Measurements from ENCODE around the gene AGRN. TPM values are rescaled to one million over a fixed set of nuclear protein-coding genes. Genes with fewer than 3 reads are reported as not detected.
"Not testable (repeated sequence)": the region's sequence is repeated elsewhere in the genome, so short reads cannot be mapped to it uniquely, and the experiment has no call there.

Gene AGRN
- total RNA-seq, 1 experiment from 2014 or later: 894 TPM

DNA sequence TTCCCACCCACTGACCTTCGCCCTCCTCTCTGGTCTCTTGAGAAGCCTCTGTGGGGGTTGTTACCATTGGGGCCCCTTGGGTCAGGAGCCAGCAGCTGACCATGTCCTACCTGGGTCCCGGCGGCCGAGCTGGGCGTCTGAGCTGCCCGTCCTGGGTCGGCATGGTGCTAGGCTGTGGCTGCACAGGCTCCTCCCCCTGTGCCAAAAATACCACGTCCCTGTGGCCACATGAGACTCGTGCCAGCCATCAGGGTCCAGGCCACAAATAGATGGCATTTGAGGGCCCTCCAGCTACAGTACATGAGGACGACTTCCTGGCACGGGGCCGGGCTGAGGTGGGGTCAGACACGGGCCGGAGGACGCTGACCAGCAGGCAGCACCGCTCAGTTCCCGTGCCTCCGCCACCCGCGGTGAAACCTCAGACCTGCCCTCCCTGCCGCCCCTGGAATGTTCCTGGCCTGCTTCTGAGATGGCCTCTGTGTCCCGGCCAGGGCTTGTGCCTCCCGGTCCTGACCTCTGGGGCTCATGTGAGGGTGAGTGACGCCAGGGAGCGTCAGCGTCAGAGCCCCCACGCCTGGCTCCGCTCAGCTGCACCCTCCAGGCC is 37.9 kb upstream of the AGRN start, which contains the start of gene PERM1:
PERM1 (minus strand) TSS at position 139 of the 604 bp plus-strand sequence. CDS start 1,064 bp downstream, outside the sequence.
- DNase-seq (ENCODE audit: low spot score): no peak

DNA sequence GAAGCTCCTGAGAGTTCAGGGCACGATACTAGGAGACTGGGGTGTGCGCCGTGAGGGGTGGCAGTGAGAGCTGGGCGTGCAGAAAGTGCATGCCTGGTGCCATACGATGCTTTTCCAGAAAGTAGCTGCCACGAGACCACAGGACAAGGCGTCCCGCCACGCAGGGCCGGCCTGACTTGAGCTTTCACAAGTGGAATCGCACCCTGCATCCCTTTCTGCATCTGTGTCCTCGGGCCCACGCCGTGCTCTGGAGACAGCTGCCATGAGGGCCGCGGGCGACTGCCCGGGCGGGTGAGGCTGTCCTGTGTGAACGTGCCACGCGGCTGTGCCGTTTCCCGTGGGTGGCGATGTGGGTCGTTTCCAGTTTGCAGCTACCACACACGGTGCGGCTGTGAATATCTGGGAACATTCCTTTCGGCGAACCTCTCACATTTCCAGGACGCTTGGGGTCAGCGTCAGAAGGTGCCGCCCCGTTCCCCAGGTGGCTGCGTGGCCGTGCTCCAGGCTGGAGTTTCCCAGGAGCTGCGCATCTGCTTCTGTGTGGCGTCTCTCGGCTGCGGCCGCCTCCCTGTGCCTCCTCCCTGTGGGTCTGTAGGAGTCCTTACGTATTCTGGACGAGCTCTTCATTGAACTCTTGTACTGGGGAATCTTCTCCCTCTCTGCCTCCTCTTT is 37.0 kb upstream of the AGRN start:
- no peak for DNase-seq (ENCODE audit: low spot score)

DNA sequence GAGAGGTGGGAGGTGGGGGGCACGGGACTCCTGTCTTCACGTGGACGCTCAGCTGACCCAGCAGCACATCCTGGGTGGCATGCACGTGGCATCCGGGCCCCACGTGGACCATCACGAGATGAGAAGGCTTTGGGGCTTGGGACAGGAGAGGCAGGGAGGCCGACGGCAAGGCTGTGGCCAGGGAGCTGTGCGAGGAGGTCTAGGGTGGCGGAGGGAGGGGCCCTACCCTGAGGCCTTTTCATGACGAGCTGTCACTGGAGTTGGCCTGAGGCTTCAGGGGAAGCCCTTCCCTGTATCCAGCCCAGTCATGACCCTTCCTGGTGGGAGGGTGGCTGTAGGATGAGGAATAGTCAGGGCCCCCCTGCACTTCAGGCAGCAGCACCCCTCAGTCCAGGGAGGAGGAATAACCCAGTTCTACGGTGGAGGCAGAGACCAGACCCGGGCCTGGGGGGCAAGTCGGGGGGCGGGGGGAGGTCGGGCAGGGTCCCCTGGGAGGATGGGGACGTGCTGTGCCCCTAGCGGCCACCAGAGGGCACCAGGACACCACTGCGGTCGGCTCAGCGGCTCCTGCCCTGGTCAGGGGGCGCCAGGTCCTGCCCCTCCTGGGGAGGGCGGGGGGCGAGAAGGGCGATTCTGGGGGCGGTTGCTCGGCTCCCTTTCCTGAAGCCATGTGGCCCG is 36.0 kb upstream of the AGRN start:
- no peak for DNase-seq (ENCODE audit: low spot score)

DNA sequence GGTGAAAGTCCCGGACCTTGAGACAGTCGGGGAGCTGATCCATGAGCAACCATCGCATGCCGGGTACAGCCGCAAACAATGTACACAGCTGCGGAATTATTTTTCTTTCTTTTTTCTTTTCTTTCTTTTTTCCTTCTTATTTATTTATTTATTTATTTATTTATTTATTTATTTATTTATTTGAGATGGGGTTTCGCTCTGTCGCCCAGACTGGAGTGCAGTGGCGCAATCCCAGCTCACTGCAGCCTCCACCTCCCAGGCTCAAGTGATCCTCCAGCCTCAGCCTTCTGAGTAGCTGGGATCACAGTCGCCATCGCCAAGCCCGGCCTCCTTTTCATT is 35.5 kb upstream of the AGRN start:
- DNase-seq (ENCODE audit: low spot score): no peak

DNA sequence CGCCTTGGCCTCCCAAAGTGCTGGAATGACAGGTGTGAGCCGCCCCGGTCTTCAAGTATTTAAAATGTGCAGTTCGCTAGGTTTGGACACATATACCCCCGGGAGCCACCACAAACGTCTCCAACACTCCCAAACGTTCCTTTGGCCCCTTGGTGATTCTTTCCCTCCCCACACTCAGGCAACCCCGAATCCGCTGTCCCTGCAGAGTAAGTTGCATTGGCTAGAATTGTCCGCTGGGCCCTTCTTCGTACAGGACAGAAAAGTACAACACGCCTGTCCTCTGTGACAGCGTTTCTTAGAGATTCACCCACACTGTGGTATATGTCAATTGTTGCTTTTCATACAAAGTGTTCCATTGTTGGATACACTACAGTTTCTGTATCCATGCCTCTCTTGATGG is 34.8 kb upstream of the AGRN start:
- no peak for DNase-seq (ENCODE audit: low spot score)

DNA sequence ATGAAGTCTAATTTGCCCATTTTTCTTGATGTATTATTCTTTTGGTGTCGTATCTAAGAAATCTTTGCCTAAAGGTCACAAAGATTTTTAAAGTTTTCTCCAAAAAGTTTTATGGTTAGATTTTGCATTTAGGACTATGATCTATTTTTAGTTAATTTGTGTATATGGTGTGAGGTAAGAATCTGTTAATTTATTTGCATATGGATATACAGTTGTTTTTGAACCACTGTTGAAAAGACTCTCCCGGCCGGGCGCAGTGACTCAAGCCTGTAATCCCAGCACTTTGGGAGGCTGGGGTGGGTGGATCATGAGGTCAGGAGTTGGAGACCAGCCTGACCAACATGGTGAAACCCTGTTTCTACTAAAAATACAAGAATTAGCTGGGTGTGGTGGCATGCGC is 31.9 kb upstream of the AGRN start:
- not testable (repeated sequence) for DNase-seq (ENCODE audit: low spot score)

DNA sequence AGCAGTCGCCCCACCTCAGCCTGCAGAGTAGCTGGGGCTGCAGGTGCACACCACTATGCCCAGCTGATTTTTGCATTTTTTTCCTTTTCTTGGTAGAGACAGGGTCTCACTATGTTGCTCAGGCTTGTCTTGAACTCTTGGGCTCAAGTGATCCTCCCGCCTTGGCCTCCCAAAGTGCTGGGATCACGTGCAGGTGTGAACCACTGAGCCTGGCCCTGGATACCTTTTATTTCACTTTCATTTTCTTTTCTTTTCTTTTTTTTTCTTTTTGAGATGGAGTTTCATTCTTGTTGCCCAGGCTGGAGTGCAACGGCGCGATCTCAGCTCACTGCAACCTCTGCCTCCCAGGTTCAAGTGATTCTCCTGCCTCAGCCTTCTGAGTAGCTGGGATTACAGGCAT is 28.6 kb upstream of the AGRN start:
- DNase-seq (ENCODE audit: low spot score): not testable (repeated sequence)

DNA sequence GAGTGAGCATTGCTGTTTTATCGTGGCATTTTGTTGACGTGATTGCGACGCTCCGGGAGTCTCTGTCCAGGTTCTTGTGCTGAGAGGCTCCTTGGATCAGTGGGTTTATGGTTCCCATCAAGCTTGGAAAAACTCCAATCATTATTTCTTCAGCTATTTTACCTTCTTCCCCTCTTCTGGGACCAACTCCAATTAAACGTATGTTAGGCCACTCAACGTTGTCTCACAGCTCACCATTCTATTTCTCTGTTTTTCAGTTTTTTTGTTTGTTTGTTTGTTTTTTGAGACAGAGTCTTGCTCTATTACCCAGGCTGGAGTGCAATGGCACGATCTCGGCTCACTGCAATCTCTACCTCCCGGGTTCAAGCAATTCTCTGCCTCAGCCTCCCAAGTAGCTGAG is 28.0 kb upstream of the AGRN start:
- DNase-seq (ENCODE audit: low spot score): no peak

DNA sequence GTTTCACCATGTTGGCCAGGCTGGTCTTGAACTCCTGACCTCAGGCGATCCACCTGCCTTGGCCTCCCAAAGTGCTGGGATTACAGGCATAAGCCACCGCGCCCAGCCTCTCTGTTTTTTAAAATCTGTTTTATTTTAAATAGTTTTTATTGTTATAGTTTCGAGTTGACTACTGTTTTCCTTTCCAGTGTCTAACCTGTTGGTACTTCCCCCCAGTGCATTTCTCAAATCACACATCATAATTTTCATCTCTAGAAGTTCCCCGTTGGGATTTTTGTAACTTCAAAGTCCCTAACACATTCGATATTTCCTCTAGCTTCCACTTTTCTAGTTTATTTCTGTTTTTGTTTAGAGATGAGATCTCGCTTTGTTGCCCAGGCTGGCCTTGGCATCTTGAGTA is 27.6 kb upstream of the AGRN start:
- no peak for DNase-seq (ENCODE audit: low spot score)

DNA sequence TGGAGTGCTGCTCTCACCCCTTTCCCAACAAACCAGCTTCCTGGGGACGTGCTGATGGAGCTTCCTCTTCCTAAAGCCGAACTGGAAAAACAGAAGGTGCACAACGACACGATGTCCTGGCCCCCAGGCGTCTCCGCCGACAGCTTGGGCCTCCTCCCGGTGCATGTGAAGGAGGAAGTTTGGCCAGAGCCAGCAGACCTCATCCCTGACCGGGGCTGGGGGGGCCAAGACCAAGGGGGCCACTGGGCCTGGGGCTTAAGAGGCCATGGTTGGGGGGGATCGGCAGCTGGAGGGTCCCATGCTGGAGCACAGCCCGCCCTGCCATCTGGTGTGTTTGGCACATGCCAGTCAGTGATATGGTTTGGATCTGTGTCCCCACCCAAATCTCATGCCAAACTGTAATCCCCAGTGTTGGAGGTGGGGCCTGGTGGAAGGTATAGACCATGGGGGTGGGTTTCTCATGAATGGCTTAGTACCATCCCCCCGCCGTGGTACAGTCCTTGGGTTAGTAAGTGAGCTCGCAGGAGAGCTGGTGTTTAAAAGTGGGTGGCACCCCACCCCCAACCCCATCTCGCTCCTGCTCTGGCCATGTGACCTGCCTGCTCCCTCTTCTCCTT is 26.4 kb upstream of the AGRN start:
- no peak for DNase-seq (ENCODE audit: low spot score)

DNA sequence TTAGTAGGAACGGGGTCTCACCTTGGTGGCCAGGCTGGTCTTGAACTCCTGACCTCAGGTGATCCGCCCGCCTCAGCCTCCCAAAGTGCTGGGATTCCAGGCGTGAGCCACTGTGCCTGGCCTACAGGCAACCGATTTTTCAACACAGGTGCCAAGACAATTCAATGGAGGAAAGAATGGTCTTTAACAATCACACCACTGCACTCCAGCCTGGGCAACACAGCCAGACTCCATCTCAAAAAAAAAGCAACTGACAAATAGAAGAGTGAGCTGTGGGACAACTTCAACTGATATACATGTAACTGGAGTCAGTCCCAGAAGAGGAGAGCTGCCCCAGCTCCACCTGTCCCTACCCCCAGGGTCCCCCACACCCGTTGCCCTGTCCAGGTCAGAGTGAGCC is 25.4 kb upstream of the AGRN start:
- not testable (repeated sequence) for DNase-seq (ENCODE audit: low spot score)

DNA sequence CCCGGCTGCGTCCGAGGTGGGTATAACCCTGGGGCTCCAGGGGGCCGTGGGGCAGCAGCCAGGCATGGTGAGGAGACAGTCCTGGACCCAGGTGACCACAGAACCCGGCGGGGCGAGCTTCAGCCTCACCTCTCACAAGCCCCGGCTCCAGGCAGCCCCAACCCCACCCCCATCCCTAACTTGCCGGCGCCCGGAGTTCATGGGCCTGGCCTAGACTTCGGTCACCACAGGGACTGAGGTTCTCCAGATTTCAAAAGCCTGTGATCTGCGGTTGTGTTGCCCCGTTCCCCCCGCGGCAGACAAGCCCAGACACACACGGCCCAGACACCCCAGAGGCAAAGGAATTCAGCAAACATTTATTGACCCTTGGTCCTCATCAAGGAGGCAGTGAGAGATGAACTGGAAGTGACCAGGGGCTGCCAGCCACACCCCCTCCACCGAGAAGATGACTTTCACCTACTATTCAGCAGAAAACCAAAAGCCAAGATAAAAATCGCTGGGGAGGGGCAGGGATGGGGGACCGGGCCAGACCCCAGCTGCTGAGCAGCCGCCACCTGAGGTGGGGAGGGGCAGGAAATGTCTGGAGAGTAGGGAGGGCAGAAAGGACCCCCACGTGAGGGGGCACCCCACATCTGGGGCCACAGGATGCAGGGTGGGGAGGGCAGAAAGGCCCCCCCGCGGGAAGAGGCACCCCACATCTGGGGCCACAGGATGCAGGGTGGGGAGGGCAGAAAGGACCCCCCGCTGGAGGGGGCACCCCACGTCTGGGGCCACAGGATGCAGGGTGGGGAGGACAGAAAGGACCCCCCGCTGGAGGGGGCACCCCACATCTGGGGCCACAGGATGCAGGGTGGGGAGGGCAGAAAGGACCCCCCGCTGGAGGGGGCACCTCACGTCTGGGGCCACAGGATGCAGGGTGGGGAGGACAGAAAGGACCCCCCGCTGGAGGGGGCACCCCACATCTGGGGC is 24.0 kb upstream of the AGRN start:
- DNase-seq (ENCODE audit: low spot score): no peak

DNA sequence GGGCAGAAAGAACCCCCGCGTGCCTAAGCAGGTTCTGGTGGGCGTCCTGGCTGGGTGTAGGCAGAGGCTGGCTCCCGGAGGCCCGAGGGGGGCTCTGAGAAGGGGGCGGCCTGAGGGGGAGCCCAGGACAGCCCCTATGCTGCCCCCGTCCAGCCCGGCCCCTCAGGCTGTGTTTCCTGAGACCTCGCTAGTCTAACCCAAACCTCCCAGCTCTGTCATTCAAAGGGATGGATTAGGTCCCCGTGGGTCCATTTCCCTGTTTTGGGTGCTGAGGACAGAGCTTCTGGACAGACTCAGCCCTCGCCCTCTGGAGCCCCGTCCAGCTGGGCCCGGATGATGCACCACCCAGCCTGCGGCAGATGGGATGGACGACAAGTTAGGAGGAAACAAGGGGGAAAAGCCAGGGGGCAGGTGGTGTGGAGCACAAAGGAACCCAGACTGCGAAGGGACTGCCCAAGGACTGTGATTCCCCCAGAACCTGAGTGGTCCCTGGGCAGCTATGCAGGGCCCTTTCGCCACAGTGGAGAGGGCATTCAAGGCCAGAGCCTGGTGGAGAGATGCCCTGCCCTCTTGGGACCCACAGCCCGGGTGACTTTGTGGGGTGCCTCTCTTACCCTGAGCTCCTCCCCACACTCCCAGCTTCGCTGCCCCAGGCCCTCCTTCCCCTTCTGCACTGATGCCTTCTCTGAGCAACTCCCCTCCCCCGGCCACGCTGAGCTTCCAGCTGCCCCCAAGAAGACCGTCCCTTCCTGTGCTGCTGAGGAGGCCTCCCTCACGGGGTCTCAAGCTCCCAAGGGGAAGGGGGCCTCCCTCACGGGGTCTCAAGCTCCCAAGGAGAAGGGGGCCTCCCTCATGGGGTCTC is 22.8 kb upstream of the AGRN start:
- DNase-seq (ENCODE audit: low spot score): no peak

DNA sequence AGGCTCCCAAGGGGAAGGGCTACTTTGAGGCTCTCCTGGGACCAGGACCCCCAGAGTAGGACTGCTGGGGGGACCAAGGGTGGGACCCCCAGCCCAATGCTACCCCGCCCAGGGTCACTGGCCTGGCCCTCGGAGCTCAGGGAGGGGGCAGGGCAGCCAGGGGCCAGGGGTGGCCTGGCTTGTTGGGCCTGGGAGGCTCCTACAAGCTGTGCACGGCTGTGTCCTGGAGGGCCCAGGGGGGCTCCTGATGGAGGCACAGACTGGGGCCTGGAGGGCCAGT is 22.3 kb upstream of the AGRN start:
- no peak for DNase-seq (ENCODE audit: low spot score)

DNA sequence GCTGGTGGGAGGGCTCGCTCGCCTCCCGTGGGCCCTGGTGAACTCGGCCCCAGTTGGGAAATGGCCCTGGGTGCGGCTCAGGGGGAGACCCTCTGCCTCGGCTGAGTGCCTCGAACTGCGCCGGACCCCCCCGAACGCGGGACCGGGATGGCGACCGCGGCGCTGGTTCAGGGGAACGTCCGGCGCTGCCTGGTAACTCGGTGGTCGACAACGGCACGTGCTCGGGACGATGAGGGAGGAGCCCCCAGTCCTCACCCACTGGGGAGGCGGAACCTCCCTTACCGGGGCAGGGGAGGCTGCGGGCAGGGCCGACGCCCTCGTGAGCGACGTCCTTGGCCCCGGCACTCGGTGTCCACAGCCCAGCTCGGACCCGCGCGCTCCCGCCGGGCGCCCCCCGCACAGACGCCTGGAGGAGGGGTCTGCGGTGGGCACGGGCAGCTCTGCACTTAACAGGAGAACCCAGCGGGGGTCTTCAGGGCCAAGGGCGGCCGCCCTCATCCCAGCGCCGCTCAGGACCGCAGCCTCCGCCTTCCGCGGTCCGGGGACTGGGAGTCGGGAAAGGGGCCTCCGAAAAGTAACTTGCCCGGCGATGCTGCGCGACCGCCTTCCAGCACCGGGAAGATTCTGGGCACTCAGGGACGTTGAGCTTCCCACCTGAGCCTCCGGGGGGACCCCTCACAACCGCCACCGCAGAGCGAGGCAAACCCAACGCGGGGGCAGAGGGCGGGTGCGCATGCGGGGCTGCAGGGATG is 21.8 kb upstream of the AGRN start:
- DNase-seq (ENCODE audit: low spot score): no peak

DNA sequence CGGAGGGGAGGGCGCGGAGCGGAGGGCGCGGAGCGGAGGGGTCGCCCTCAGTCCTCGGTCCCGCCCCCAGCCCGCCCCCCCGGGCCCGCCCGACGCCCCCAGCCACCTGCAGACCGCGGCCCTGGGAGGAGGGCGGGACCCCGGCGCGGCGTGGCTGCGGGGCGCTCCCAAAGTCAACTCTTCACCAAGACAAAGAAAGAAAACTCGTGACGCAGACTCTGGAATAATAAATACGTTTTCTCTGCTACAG is 21.2 kb upstream of the AGRN start:
- no peak for DNase-seq (ENCODE audit: low spot score)

DNA sequence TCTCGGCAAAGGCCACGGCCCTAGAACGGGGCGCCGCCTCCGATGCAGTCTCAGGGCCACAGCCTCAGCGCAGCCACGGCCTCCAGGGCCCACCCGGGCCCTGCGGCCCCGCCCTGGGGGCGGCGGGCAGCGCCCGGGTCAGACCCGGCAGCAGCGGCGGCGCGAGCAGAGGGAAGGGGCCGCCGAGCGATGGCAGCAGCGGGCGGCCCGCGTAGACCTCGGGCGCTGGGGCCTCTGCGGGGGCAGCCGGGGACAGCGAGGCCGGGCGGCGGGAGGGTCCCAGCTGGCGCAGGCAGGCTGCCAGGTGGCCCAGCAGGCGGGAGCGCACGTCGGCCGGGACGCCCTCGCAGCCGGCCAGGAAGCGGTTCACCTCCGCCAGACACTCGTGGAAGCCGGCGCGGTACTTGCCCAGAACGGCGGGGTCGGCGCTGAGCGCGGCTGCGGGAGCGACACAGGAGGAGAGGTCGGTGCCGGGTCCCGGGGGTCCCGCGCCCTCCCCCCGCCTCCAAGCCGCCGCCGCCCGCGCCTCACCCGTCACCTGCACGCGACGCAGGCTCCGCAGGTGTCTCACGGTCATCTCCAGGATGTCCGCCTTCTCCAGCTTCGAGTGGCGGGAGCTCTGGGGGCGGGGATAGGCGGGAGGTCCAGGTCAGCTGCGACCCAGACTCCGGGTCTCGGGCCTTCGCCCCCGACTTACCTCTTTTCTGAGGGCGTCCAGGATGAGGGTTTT is 20.8 kb upstream of the AGRN start:
- no peak for DNase-seq (ENCODE audit: low spot score)

DNA sequence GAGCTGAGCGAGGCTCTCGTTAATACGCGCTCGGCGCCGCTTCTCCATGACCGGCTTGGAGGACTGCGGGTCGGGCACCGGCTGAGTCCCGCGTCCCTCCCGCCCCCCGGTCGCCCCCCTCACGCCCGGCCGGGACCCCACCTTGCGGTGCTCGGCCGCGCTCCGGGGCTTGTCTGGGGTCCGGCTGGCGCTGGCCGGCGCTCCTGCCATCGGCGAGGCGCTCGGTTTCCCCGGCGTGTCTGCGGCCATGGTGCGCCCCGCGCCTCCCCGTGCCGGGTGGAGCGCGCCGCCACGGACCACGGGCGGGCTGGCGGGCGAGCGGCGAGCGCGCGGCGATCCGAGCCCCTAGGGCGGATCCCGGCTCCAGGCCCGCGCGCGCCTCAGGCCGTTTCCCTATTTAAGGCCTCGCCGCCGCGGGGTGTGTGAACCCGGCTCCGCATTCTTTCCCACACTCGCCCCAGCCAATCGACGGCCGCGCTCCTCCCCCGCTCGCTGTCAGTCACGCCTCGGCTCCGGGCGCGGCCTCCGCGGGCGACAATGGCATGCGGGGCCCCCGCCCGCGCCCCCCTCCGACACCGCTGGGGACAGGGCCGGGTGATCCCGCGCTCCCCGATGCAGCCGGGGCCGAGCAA is 20.1 kb upstream of the AGRN start, which contains the start of gene HES4:
HES4 (minus strand) TSS at position 373 of the 632 bp plus-strand sequence; CDS start at position 249, 124 bp downstream.
- DNase-seq (ENCODE audit: low spot score): peak; percentile 90
